Nephron progenitor cell (in vitro differentiated cells): Measurements from ENCODE around the gene NUMA1.

ENCODE experiments used
- DNase-seq: peaks from one replicate; pipeline ENCODE4 v3.0.0; 2021
- H3K27ac Mint-ChIP-seq: 2 replicates; pipeline ENCODE4 v1.8.0; 2021; ENCODE audit warnings: mild to moderate bottlenecking, moderate library complexity, mixed read lengths
- H3K27me3 Mint-ChIP-seq: 2 replicates; pipeline ENCODE4 v1.8.0; 2021; ENCODE audit warnings: mild to moderate bottlenecking, low read depth, mixed read lengths; ENCODE audit not compliant: poor library complexity
- H3K36me3 Mint-ChIP-seq: 2 replicates; pipeline ENCODE4 v1.8.0; 2021; ENCODE audit warnings: low read depth, mixed read lengths
- H3K4me1 Mint-ChIP-seq: 2 replicates; pipeline ENCODE4 v1.8.0; 2021; ENCODE audit warnings: mixed read lengths
- H3K4me3 Mint-ChIP-seq: 2 replicates; pipeline ENCODE4 v1.8.0; 2021; ENCODE audit warnings: mild to moderate bottlenecking, moderate library complexity, mixed read lengths
- H3K9me3 Mint-ChIP-seq: 2 replicates; pipeline ENCODE4 v1.8.0; 2021; ENCODE audit warnings: mild to moderate bottlenecking, moderate library complexity, mixed read lengths
- TF ChIP-seq, protein P1 (sequence below): fragments of 200-600 bp; sonication (generic); IDR thresholded peaks from 2 replicates; pipeline ENCODE4 v1.5.0; 2021; ENCODE audit warnings: antibody characterized with exemption

Gene NUMA1

DNA sequence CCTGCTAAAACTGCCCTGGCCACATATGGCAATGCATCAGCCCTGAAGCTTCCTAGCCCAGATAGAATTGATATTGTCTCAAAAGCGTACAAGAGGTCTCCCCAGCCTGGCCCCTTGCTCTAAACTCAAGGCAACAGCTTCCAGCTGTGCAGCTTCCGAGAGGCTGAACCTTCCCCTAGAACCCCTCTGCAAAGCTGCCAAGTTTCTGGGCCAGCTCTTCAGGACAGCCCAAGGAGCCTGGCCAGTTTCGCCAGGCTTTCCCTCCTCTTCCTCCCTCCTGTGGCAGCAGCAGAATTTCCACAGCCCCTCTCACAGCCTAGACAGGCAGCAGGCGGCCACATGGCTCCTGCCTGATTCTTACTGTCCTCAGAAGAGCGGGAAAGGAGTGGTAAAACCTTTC, 34.5 kb downstream of the NUMA1 start:
- Mint-ChIP-seq H3K36me3 (peaks cover 12% of the 10 kb centered on the region), H3K9me3 (no peaks in the 10 kb centered on the region), H3K4me1 (peaks cover 33% of the 10 kb centered on the region), H3K27me3 (no peaks in the 10 kb centered on the region), H3K27ac (peak overlapping the region; percentile 48), H3K4me3 (no peak overlapping the region)
- TF ChIP-seq, protein P1, sequence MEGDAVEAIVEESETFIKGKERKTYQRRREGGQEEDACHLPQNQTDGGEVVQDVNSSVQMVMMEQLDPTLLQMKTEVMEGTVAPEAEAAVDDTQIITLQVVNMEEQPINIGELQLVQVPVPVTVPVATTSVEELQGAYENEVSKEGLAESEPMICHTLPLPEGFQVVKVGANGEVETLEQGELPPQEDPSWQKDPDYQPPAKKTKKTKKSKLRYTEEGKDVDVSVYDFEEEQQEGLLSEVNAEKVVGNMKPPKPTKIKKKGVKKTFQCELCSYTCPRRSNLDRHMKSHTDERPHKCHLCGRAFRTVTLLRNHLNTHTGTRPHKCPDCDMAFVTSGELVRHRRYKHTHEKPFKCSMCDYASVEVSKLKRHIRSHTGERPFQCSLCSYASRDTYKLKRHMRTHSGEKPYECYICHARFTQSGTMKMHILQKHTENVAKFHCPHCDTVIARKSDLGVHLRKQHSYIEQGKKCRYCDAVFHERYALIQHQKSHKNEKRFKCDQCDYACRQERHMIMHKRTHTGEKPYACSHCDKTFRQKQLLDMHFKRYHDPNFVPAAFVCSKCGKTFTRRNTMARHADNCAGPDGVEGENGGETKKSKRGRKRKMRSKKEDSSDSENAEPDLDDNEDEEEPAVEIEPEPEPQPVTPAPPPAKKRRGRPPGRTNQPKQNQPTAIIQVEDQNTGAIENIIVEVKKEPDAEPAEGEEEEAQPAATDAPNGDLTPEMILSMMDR, result no peak
- DNase-seq, result no peak

GRCh38 chr11:72042064-72042745, 38.1 kb downstream of the NUMA1 start:
- peaks cover 5% of the 10 kb centered on the region for H3K36me3 Mint-ChIP-seq
- no peak for DNase-seq
- H3K4me3 Mint-ChIP-seq, result no peak overlapping the region
- no peak overlapping the region for H3K27ac Mint-ChIP-seq
- TF ChIP-seq, protein P1, result no peak
- H3K4me1 Mint-ChIP-seq, result peaks cover 11% of the 10 kb centered on the region
- no peaks in the 10 kb centered on the region for H3K9me3 Mint-ChIP-seq
- no peaks in the 10 kb centered on the region for H3K27me3 Mint-ChIP-seq

DNA sequence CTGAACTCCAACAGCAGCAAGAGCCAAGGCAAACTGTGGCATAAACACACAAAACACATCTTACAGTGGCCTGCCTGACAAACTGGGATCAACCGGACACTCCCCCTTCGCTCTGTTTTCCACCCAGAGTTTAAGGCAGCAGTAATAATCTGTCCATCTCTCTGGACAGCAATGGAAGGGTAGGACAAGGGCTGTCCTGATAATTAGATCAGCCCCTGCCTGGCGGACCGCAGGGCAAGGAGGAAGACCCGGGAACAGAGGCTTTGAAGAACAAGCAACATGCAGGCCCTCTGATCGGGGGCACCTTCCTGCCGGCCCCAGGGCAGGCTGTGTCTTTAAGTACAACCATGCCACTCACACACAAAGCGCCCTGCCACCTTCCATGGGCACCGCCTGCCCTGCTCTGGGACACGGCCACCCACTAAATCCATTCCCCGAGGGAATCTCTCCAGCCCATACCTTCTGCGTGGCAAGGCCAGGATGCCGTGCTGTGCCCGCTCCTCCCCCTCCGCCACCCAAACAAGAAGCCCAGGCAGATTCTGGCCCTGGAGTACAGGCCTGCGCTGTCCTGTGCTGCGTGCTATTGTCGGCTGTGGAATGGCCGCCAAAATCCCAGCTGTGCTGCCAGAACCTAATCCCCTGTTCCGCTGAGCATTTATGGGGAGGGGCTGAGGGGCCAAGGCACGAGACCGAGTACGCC, 38.8 kb downstream of the NUMA1 start:
- TF ChIP-seq, protein P1, result no peak
- Mint-ChIP-seq H3K4me1 (peaks cover 18% of the 10 kb centered on the region), H3K9me3 (no peaks in the 10 kb centered on the region), H3K27me3 (no peaks in the 10 kb centered on the region), H3K36me3 (peaks cover 9% of the 10 kb centered on the region), H3K4me3 (no peak overlapping the region), H3K27ac (no peak overlapping the region)
- peak; percentile 52 for DNase-seq

DNA sequence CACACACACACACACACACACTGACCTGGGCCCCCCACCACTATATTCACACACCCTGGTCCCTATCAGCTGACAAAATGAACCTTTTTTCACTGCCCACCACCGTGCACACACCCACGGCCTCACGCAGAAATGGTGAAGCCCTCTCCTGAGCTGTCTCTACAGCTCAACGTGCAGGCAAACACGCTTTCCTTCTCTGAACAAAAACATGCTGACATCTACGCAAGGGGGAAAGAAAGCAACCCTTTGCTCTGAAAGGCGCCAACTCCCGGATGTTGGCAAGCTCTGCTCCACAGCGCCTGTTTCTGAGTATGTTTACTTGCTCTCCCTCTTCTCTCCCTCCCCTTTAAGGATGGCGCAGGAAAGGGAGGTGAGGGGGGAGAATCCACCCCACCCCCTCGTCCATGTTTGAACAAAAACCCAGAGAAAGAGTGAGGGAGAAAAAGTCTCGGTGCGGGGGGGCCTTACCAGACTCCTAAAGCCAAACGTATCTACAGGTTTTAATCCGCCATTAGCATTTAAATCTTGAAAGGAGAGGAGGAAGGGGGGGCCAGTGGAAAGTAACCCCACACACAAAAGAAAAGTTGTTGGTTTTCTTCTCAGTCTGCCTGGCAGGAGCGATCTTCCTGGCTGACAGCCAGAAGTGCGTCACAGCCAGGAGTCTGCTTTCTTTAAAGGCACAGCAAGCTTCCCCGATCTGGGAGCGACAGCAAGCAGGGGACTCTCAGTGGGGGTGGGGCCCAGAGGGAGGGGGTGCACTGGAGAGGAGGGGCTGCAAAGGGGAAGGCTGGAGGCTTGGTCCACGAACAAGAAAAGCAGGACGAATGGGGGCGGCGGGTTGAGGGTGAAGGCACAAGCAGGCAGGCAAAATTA, 39.6 kb downstream of the NUMA1 start:
- no peaks in the 10 kb centered on the region for H3K9me3 Mint-ChIP-seq
- TF ChIP-seq, protein P1, result no peak
- no peaks in the 10 kb centered on the region for H3K27me3 Mint-ChIP-seq
- H3K4me3 Mint-ChIP-seq, result no peak overlapping the region
- H3K36me3 Mint-ChIP-seq, result peaks cover 10% of the 10 kb centered on the region
- peaks cover 19% of the 10 kb centered on the region for H3K4me1 Mint-ChIP-seq
- H3K27ac Mint-ChIP-seq, result no peak overlapping the region
- peak; percentile 74 for DNase-seq

- peaks cover 17% of the 10 kb centered on the region for H3K4me1 Mint-ChIP-seq
- H3K9me3 Mint-ChIP-seq, result no peaks in the 10 kb centered on the region
- DNase-seq, result no peak
- TF ChIP-seq, protein P1, result no peak
- no peak overlapping the region for H3K4me3 Mint-ChIP-seq
- H3K27me3 Mint-ChIP-seq, result no peaks in the 10 kb centered on the region
- peaks cover 18% of the 10 kb centered on the region for H3K36me3 Mint-ChIP-seq
- no peak overlapping the region for H3K27ac Mint-ChIP-seq
Observed at GRCh38 chr11:72039856-72040401, 40.4 kb downstream of the NUMA1 start.
